Measurements from ENCODE around the gene SLC39A6. TPM values are rescaled to one million over a fixed set of nuclear protein-coding genes. Genes with fewer than 3 reads are reported as not detected.

SLC39A6 gene
- total and polyA plus RNA-seq, 2 of the 13 experiments (the other 11 are each of a cell fraction or from before 2014, with no cell fraction given) = 41.7 to 59.2 TPM

- TF ChIP-seq FUBP1 (CRISPR knock-in tag; IDR thresholded peaks at IDR 0.05; ENCODE audit: borderline replicate concordance) = no peak
- TF ChIP-seq NR3C1 (CRISPR knock-in tag; IDR thresholded peaks at IDR 0.05) = no peak
- TF ChIP-seq TOPORS (CRISPR knock-in tag; IDR thresholded peaks at IDR 0.05) = no peak
- TF ChIP-seq ZNF232 (CRISPR knock-in tag; IDR thresholded peaks at IDR 0.05; ENCODE audit: borderline replicate concordance) = peak; percentile 56; the same call in 1 of the 2 replicates
- no peak; the same call in 1 of the 2 replicates for TF ChIP-seq ZNF652 (CRISPR knock-in tag; IDR thresholded peaks at IDR 0.05; ENCODE audit: borderline replicate concordance, low read depth)
- TF ChIP-seq ZHX2 (IDR thresholded peaks at IDR 0.05; ENCODE audit: low read depth) = peak; percentile 69; the same call in 1 of the 2 replicates
- TF ChIP-seq ZHX2 (CRISPR knock-in tag; IDR thresholded peaks at IDR 0.05; ENCODE audit: borderline replicate concordance) = peak; percentile 61; the same call in 1 of the 2 replicates
- no peak for TF ChIP-seq ZNF512 (CRISPR knock-in tag; IDR thresholded peaks at IDR 0.05)
- peak; percentile 25; the same call in 1 of the 2 replicates for TF ChIP-seq DNMT3B (CRISPR knock-in tag; conservative IDR thresholded peaks at IDR 0.05)
- 0 out of 2 replicates have a peak, but pooled peaks have one; percentile 70 for TF ChIP-seq ZSCAN12 (CRISPR knock-in tag; IDR thresholded peaks at IDR 0.05)
- TF ChIP-seq ZBTB39 (CRISPR knock-in tag; IDR thresholded peaks at IDR 0.05) = 0 out of 2 replicates have a peak, but pooled peaks have one; percentile 29
- peak; percentile 74; the same call in 1 of the 2 replicates for TF ChIP-seq NAIF1 (CRISPR knock-in tag; IDR thresholded peaks at IDR 0.05; ENCODE audit: borderline replicate concordance)
- TF ChIP-seq SYNCRIP (IDR thresholded peaks at IDR 0.05; ENCODE audit: insufficient read depth, low read depth, low read length) = no peak
Measured at GRCh38 chr18:36129300-36130038, at the start of gene SLC39A6, which contains the start of gene ELP2 (continued).
